ENCODE measurements around the gene OBSCN. TPM values are rescaled to one million over a fixed set of nuclear protein-coding genes. Genes with fewer than 3 reads are reported as not detected.

OBSCN gene
- total and polyA plus RNA-seq, 11 donors = 155 to 524 (median 354) TPM

GRCh38 chr1:228291906-228292608 lies 84.2 kb downstream of the OBSCN start:
- peaks cover 0 to under 1% (median 0%) of the 10 kb centered on the region in 12 donors for H3K9me3 ChIP-seq
- TF ChIP-seq POLR2A (IDR thresholded peaks at IDR 0.05) = no peak
- TF ChIP-seq, protein P1, sequence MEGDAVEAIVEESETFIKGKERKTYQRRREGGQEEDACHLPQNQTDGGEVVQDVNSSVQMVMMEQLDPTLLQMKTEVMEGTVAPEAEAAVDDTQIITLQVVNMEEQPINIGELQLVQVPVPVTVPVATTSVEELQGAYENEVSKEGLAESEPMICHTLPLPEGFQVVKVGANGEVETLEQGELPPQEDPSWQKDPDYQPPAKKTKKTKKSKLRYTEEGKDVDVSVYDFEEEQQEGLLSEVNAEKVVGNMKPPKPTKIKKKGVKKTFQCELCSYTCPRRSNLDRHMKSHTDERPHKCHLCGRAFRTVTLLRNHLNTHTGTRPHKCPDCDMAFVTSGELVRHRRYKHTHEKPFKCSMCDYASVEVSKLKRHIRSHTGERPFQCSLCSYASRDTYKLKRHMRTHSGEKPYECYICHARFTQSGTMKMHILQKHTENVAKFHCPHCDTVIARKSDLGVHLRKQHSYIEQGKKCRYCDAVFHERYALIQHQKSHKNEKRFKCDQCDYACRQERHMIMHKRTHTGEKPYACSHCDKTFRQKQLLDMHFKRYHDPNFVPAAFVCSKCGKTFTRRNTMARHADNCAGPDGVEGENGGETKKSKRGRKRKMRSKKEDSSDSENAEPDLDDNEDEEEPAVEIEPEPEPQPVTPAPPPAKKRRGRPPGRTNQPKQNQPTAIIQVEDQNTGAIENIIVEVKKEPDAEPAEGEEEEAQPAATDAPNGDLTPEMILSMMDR (IDR thresholded peaks at IDR 0.05) = no peak
- WGBS, 4 donors = 83 to 88% (median 83%) methylated on average over 16 of the region's 16 CpGs
- DNase-seq (peak in 3 of 5 donors; percentile 15 to 49 (median 18)), ATAC-seq (no peak)
- no peaks in the 10 kb centered on the region for H3K4me1 ChIP-seq
- intact Hi-C loops (cut with DNase I) = no loop called here
- H3K27me3 ChIP-seq = no peaks in the 10 kb centered on the region
- H3K4me3 ChIP-seq = no peak overlapping the region
- peaks cover 0 to 97% (median 50%) of the 10 kb centered on the region in 9 donors for H3K36me3 ChIP-seq
- H3K27ac ChIP-seq = no peak overlapping the region

DNA sequence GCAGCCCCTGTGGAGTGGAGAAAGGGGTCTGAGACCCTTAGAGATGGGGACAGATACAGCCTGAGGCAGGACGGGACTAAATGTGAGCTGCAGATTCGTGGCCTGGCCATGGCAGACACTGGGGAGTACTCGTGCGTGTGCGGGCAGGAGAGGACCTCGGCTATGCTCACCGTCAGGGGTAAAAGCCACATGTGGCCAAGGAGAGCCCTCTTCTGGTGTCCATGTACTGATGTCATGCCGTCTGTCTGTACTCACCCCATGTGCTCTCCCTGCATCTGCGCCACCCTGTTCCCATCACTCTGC lies 84.7 kb downstream of the OBSCN start:
- Histone ChIP-seq H3K9me3 (peaks cover 0 to 5% (median 0%) of the 10 kb centered on the region in 12 donors), H3K36me3 (peaks cover 0 to 97% (median 45%) of the 10 kb centered on the region in 9 donors), H3K4me1 (no peaks in the 10 kb centered on the region), H3K27me3 (no peaks in the 10 kb centered on the region), H3K27ac (no peak overlapping the region), H3K4me3 (no peak overlapping the region)
- DNase-seq (peak in 1 of 5 donors; percentile 24), ATAC-seq (peak in 1 of 4 donors; percentile 1)
- 77 to 86% (median 82%) methylated on average over 5 to 9 of the region's 9 CpGs for WGBS, 4 donors
- intact Hi-C loops (cut with DNase I) = no loop called here
- TF ChIP-seq, protein P1 (IDR thresholded peaks at IDR 0.05) = no peak
- TF ChIP-seq POLR2A (IDR thresholded peaks at IDR 0.05) = no peak

- Histone ChIP-seq H3K9me3 (peaks cover 0 to 8% (median 0%) of the 10 kb centered on the region in 12 donors), H3K36me3 (peaks cover 0 to 97% (median 37%) of the 10 kb centered on the region in 9 donors), H3K27ac (no peak overlapping the region), H3K4me1 (no peaks in the 10 kb centered on the region), H3K27me3 (no peaks in the 10 kb centered on the region), H3K4me3 (no peak overlapping the region)
- intact Hi-C loops (cut with DNase I) = no loop called here
- 87 to 91% (median 90%) methylated on average over 15 of the region's 15 CpGs for WGBS, 4 donors
- ATAC-seq = peak in 2 of 4 donors; percentile 2 to 3
- TF ChIP-seq, protein P1 (IDR thresholded peaks at IDR 0.05) = no peak
- TF ChIP-seq POLR2A (IDR thresholded peaks at IDR 0.05) = no peak
- peak in 3 of 5 donors; percentile 13 to 22 (median 19) for DNase-seq
Observed at GRCh38 chr1:228293393-228293792, 85.5 kb downstream of the OBSCN start.

DNA sequence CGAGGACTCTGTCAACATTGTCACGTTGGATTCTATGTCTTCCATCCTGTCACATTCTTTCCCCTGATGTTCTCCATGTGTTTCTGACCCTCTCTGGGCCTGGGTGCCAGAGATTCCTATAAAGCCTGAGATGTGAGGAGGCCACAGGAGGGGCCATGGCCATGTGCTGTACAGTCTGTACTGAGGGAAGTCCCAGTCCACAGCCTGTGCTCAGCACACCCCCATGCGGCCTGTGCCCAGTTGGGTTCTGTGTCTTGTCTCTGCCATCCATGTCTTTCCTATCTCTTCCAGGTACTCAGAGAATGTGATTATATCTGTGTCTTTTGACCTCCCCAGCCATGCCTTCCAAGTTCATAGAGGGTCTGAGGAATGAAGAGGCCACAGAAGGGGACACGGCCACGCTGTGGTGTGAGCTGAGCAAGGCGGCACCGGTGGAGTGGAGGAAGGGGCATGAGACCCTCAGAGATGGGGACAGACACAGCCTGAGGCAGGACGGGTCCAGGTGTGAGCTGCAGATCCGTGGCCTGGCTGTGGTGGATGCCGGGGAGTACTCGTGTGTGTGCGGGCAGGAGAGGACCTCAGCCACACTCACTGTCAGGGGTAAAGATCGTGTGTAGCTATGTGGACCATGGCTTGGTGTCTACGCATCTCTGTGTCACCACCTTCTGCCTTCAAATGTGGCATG lies 86.1 kb downstream of the OBSCN start:
- Histone ChIP-seq H3K4me3 (no peak overlapping the region), H3K27ac (no peak overlapping the region), H3K27me3 (no peaks in the 10 kb centered on the region), H3K36me3 (peaks cover 0 to 97% (median 33%) of the 10 kb centered on the region in 9 donors), H3K9me3 (peaks cover 0 to 8% (median 0%) of the 10 kb centered on the region in 12 donors), H3K4me1 (no peaks in the 10 kb centered on the region)
- peak; percentile 18 to 45 (median 25) for ATAC-seq
- 77 to 86% (median 85%) methylated on average over 14 of the region's 14 CpGs for WGBS, 4 donors
- TF ChIP-seq, protein P1 (IDR thresholded peaks at IDR 0.05) = no peak
- TF ChIP-seq POLR2A (IDR thresholded peaks at IDR 0.05) = no peak
- intact Hi-C loops (cut with DNase I) = no loop called here
- DNase-seq = peak in 3 of 5 donors; percentile 10 to 36 (median 24)

Data from heart left ventricle (tissue), 16 donors.